ENCODE measurements around the gene GRIFIN.

Gene GRIFIN

GRCh38 chr7:2476298-2476697, at the start of gene GRIFIN:
GRIFIN (minus strand) TSS chr7:2476398; CDS start chr7:2476383, 15 bp downstream.
- in situ Hi-C loops (cut with HindIII; ENCODE audit: low sequenced_read_pairs) = loop anchor here (25.0 kb wide), 1 partner anchor 136 kb away; no protein-coding TSS in a partner anchor

DNA sequence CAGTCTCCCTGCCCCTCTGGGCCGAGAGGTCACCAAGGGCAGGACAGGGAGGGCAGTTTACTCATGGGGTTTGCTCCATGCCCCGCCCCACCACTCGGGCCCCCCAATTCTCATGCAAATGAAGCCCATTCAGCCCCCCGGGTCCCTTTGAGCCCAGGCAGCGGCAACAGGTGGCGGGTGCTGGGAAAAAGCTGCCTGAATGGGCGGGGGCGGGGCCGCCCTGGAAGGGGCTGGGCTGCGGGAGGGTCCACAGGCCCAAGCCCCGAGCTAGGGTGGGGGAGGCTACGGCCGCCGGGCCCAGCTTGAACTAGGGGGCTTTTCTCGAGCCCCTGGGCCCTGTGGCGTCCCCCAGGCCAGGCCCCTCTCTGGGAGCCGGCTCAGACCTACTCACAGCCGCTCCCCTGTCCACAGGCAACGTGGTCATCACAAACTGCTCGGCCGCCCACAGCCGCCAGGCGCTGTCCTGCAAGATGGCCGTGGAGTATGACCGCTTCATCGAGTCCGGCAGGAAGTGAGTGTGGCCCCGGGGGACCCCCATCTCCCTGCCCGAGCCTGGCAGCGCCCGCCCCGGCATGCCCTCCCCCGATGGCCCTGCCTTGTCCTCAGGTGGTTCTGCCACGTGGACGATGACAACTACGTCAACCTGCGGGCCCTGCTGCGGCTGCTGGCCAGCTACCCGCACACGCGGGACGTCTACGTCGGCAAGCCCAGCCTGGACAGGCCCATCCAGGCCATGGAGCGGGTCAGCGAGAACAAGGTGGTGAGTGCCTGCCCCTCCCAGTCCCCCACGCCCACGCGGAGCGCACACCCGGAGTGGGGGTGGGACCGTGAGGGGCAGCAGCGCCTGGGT, 48.8 kb upstream of the GRIFIN start:
- in situ Hi-C loops (cut with HindIII; ENCODE audit: low sequenced_read_pairs) = no loop called here

- in situ Hi-C loops (cut with HindIII; ENCODE audit: low sequenced_read_pairs) = no loop called here
Observed at GRCh38 chr7:2523941-2524807, 48.0 kb upstream of the GRIFIN start.

- in situ Hi-C loops (cut with HindIII; ENCODE audit: low sequenced_read_pairs) = no loop called here
Observed at GRCh38 chr7:2523461-2523936, 47.3 kb upstream of the GRIFIN start.

DNA sequence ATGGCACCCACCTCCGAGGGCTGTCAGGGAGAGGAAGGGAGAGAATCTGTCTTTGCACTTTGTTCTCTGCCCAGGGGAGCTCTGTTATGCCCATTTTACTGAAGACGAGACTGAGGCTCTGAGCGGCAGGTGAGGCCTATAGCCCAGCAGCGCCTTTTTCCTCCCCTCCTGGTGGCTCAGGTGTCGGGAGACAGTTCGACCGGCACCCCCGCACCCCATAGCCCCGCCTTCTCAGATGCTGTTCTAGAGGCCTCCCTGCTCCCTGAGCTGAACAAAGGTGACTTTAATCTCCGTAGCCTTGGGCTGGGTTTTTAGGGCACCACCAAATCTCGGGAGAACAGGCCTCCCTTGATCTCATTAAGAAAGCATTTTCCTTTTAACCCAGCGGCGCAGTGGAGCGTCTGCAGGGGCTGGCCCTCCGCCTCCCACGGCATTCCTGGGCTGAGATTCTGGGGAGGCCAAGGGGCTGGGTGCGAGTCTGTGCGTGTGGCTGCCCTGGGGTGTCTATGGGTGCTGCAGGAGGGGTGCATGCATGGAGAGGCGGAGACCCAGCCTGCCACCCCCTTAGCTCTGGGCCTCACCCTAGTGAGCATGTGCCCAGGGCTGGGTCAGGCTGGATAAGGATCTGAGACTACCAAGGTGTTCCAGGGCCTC, 46.7 kb upstream of the GRIFIN start:
- in situ Hi-C loops (cut with HindIII; ENCODE audit: low sequenced_read_pairs) = no loop called here

DNA sequence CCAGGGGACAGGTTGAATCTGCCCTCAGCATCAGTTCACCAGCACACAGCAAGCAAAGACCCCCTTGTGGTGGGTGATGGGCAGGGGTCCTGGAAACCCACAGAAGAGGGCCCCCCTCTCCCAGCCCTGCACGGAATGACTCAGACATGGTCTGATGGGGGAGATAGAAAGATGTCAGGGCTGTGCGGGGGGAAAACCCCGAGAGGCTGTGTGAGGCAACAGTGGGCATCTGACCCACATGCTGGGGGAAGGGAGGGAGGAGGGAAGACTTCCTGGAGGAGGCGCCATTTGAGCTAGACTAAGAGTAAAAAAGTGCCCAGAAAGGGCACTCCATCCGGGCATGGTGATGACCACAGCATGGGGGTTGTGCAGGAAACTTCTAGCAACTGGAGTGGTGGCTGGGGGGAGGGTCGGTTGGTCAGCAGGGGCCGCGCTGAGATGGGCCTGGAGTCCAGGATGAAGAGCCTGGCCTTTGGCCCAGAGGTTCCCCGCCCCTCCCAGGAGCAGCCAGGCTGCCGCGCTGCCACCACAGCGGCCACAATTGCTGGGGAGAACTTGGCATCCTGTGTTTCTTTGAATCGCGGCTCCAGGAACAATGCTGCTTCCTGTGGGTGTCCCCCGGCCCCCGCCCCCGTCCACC, 45.9 kb upstream of the GRIFIN start:
- in situ Hi-C loops (cut with HindIII; ENCODE audit: low sequenced_read_pairs) = no loop called here

GRCh38 chr7:2521341-2521745, 45.1 kb upstream of the GRIFIN start:
- in situ Hi-C loops (cut with HindIII; ENCODE audit: low sequenced_read_pairs) = no loop called here

GRCh38 chr7:2520761-2521290, 44.6 kb upstream of the GRIFIN start:
- in situ Hi-C loops (cut with HindIII; ENCODE audit: low sequenced_read_pairs) = no loop called here

DNA sequence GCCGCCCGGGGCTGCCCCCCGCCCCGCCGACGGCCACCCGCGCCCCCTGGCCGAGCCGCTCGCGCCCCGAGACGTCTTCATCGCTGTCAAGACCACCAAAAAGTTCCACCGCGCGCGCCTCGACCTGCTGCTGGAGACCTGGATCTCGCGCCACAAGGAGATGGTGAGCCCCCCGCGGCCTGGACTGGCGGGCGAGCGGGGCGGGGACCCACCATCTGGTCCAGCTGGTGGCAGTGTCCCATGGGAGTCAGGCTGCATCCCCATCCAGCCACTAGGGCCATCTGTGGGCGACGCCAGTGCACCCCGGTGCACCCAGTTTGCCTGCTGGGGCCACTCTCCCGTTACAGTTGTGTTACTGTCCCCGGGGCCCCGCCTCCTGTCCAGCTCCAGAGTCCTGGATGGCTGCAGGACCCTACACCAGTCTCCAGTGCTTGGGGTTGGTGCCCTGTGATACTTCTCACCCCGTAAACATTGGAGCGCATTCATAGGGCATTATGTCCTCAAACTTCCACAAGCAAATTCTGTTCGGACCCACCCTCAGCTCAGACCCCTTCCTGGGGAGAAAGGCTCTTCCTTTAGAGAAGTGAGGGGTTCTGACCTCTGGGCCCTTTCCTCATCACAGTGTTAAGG, 44.0 kb upstream of the GRIFIN start:
- in situ Hi-C loops (cut with HindIII; ENCODE audit: low sequenced_read_pairs) = no loop called here

DNA sequence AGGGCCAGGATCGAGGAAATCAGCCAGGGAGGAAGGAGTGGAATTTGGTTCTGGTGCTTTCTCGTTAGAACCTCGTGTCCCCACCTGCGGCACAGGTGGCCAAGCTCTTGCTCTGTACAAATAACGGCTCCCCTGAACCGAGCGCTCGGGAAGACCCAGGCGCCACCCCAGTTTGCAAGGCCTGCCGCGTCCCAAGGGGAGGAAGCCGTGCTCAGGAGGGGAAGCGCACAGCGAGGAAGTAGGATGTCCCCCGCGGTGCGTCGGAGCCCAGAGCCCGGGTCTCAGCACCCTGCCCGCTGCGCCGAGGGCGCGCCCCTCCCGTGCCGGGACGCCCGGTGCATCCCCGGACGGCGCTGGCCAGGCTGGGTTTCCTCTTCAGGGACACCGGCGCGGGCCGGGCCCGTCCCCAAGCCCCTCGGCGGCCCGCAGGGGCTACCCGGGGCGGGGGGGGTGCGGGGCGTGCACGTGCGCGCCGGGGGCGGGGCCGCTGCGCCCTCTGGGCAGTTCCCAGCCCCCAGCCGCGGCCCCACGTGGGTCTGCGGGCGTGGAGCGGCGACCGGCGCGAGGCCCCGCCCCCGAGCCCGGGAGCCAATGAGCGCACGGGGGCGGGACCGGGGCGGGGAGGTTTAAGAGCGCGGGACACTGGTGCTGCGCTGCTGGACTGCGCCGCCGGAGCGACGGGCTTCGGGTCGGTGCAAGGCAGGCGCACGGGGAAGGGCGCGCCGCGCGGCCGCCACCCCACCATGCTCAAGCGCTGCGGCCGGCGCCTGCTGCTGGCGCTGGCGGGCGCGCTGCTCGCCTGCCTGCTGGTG, 43.1 kb upstream of the GRIFIN start, which contains the start of gene LFNG:
TSS of gene LFNG (plus strand) at position 656 of the 812 bp plus-strand sequence. CDS start at position 744, 88 bp downstream.
- in situ Hi-C loops (cut with HindIII; ENCODE audit: low sequenced_read_pairs) = no loop called here

GRCh38 chr7:2518737-2519118, 42.5 kb upstream of the GRIFIN start:
- in situ Hi-C loops (cut with HindIII; ENCODE audit: low sequenced_read_pairs) = no loop called here

DNA sequence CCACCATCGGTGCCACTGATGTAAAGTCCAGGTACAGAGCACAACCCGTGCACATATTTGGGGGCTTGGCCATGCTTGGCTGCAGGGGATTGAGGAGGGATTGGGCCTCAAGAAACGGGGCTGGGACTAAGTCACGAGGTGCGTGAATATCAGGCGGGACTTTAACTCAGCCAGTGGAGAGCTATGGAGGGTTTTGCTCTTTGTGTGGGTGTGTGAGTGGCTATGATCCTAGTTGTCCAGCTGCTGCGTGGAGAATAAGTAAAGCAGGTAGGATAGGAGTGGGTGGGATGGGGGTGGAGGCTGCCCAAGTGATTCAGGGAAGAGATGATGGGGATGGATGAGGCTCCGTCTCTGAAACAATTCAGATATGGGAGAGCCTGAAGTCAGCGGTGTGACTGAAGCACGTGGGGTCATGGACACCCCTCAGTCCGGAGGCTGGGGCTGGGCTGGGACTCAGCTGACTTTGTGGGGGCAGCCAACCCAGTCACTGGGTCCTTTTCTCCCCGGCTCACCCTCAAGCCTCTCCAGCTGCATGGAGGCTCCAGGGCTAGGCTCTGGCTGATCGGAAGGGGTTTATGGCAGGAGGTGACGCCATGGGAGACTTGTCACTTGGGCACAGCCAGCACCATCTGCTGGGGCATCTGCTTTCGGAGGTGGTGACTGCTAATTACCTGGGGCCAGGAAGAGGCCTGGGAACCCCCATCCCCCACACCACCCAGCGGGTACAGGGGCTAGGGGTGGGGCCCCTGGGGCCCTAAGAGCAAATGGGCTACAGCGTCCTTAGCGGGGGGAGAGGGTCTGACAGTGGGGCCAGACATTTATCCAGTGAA, 41.7 kb upstream of the GRIFIN start:
- in situ Hi-C loops (cut with HindIII; ENCODE audit: low sequenced_read_pairs) = no loop called here

DNA sequence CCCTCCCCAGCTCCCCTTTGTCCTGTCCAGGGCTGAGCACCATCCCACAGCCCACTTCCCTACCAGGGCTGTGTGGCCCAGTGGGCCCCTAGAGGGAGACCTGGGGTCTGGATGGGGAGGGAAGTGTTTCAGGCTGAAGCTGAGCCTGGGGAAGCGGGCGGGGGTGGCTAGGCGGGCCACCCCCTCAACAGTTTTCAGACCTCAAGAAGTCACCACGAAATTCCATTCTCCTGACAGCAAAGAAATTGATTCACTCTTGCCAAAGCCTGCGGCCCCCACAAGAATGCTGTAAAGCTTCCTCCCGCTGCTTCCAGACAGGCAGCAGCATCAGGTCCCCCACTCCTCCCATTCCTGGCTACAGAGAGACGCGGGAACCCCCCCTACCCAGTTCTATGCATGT, 40.8 kb upstream of the GRIFIN start:
- in situ Hi-C loops (cut with HindIII; ENCODE audit: low sequenced_read_pairs) = no loop called here

- in situ Hi-C loops (cut with HindIII; ENCODE audit: low sequenced_read_pairs) = no loop called here
Observed at GRCh38 chr7:2516194-2516555, 40.0 kb upstream of the GRIFIN start.

- in situ Hi-C loops (cut with HindIII; ENCODE audit: low sequenced_read_pairs) = no loop called here
Observed at GRCh38 chr7:2515424-2516193, 39.4 kb upstream of the GRIFIN start.

- in situ Hi-C loops (cut with HindIII; ENCODE audit: low sequenced_read_pairs) = no loop called here
Observed at GRCh38 chr7:2514473-2515423, 38.5 kb upstream of the GRIFIN start.

Data from DLD1 (cell line).